Keratinocyte (primary cell): ENCODE data around the gene ADAMTS17. TPM values are rescaled to one million over a fixed set of nuclear protein-coding genes. Genes with fewer than 3 reads are reported as not detected.

Experiments used
- DNase-seq: peaks from one replicate; pipeline ENCODE4 v3.0.0-alpha.2; 2011; ENCODE audit warnings: low read depth, missing footprints, low spot score
- FAIRE-seq: peaks from 2 replicates; lab custom pipeline; 2011; peaks lifted over from hg19 to GRCh38; lab: Jason Lieb, UNC
- H2AFZ ChIP-seq: 2 replicates; pipeline ENCODE4 v1.6.0; 2012; ENCODE audit warnings: low read length, control low read depth, inconsistent platforms; ENCODE audit not compliant: control insufficient read depth
- H3K27ac ChIP-seq: 2 replicates; pipeline ENCODE4 v1.5.1; 2011; ENCODE audit warnings: low read length; ENCODE audit not compliant: control insufficient read depth, insufficient read depth
- H3K27me3 ChIP-seq: 3 replicates; pipeline ENCODE4 v1.6.0; 2011; ENCODE audit warnings: low read length; ENCODE audit not compliant: control insufficient read depth, insufficient read depth; ENCODE audit errors: extremely low read depth
- H3K36me3 ChIP-seq, 2 experiments: 2 replicates in 1 of 2; 3 replicates in 1 of 2; pipeline ENCODE4 v1.5.1; 2011; ENCODE audit warnings: low read length in 2 of 2, mild to moderate bottlenecking in 1 of 2; ENCODE audit not compliant: control insufficient read depth in 2 of 2, insufficient read depth in 2 of 2; ENCODE audit errors: extremely low read depth in 1 of 2
- H3K4me1 ChIP-seq: 3 replicates; pipeline ENCODE4 v1.5.1; 2011; ENCODE audit warnings: low read length; ENCODE audit not compliant: control insufficient read depth, insufficient read depth; ENCODE audit errors: extremely low read depth
- H3K4me2 ChIP-seq: 3 replicates; pipeline ENCODE4 v1.6.0; 2011; ENCODE audit warnings: low read depth, low read length; ENCODE audit not compliant: control insufficient read depth, insufficient read depth; ENCODE audit errors: extremely low read depth
- H3K4me3 ChIP-seq, 3 experiments: fragments of 200-600 bp in 1 of 3; sonication (generic) in 1 of 3; 2 replicates in 2 of 3; 3 replicates in 1 of 3; pipeline ENCODE4 v1.5.1; 2011 to 2016; ENCODE audit warnings: low read length in 3 of 3, mild to moderate bottlenecking in 3 of 3, control low read depth in 2 of 3, inconsistent platforms in 1 of 3, low read depth in 1 of 3, mixed read lengths in 1 of 3, mixed run types in 1 of 3, moderate library complexity in 1 of 3; ENCODE audit not compliant: control insufficient read depth in 2 of 3, insufficient read depth in 2 of 3; ENCODE audit errors: extremely low read depth in 1 of 3
- H3K79me2 ChIP-seq: 2 replicates; pipeline ENCODE4 v1.6.0; 2012; ENCODE audit warnings: low read length; ENCODE audit not compliant: control insufficient read depth, insufficient read depth
- H3K9ac ChIP-seq: 3 replicates; pipeline ENCODE4 v1.6.0; 2011; ENCODE audit warnings: low read length; ENCODE audit not compliant: control insufficient read depth, insufficient read depth; ENCODE audit errors: extremely low read depth
- H3K9me1 ChIP-seq: 3 replicates; pipeline ENCODE4 v1.6.0; 2011; ENCODE audit warnings: low read length; ENCODE audit not compliant: control insufficient read depth, insufficient read depth; ENCODE audit errors: extremely low read depth
- H3K9me3 ChIP-seq: 2 replicates; pipeline ENCODE4 v1.5.1; 2012; ENCODE audit warnings: low read depth, low read length; ENCODE audit not compliant: control insufficient read depth
- H4K20me1 ChIP-seq: 3 replicates; pipeline ENCODE4 v1.6.0; 2011; ENCODE audit warnings: low read length; ENCODE audit not compliant: control insufficient read depth, insufficient read depth; ENCODE audit errors: extremely low read depth
- CTCF ChIP-seq, 3 experiments: IDR thresholded peaks in 1 of 3; conservative IDR thresholded peaks in 1 of 3; optimal IDR thresholded peaks in 1 of 3; 2 replicates in 2 of 3; 3 replicates in 1 of 3; pipeline versions ENCODE3 to v1.5.1; 2011; ENCODE audit warnings: low read length in 3 of 3, mild to moderate bottlenecking in 3 of 3, moderate library complexity in 2 of 3, control low read depth in 1 of 3, inconsistent platforms in 1 of 3; ENCODE audit not compliant: insufficient read depth in 2 of 3; ENCODE audit errors: extremely low read depth in 1 of 3
- EZH2 ChIP-seq: IDR thresholded peaks from one replicate; pipeline ENCODE4 v1.6.1; 2012; ENCODE audit warnings: inconsistent platforms, mild to moderate bottlenecking, low read length, moderate library complexity
- dilution Hi-C: fragments of 300-500 bp; cut with MboI; formaldehyde crosslinking; loops from one replicate; pipeline ENCODE4 v1.7.0; 2020; ENCODE audit warnings: low sequenced_read_pairs; ENCODE audit not compliant: extremely low pct_ligation_motif_present
- polyA plus RNA-seq, 5 experiments: library from polyadenylated mRNA; depleted of rRNA in 3 of 5; stranded (reverse) in 3 of 5; stranded (forward) in 1 of 5; unstranded in 1 of 5; fragments of >200 nt; gene quantifications; 1 replicate in 1 of 5; 2 replicates in 3 of 5; 3 replicates in 1 of 5; pipeline versions ENCODE4 v1.2.1 to v1.2.3, GENCODE V29; 2011 to 2012; ENCODE audit warnings: missing spikeins in 2 of 5, low read depth in 1 of 5, low replicate concordance in 1 of 5

The ADAMTS17 gene
- polyA plus RNA-seq, 1 donor (not counting 4 experiments of a cell fraction or from before 2014, with no cell fraction given): 0.18 TPM

- Histone ChIP-seq H3K4me1 (no peaks in the 10 kb centered on the region), H3K9me3 (peaks cover 6% of the 10 kb centered on the region), H3K79me2 (no peaks in the 10 kb centered on the region), H3K9me1 (no peaks in the 10 kb centered on the region), H3K4me2 (no peak overlapping the region), H3K27me3 (peaks cover 38% of the 10 kb centered on the region), H4K20me1 (no peaks in the 10 kb centered on the region), H3K9ac (no peak overlapping the region), H3K36me3 (no peaks in the 10 kb centered on the region), H3K4me3 (no peak overlapping the region), H2AFZ (no peak overlapping the region), H3K27ac (no peak overlapping the region)
- TF ChIP-seq EZH2 (no peak), CTCF (optimal IDR thresholded peaks at IDR 0.05 in 1 of 3, IDR thresholded peaks at IDR 0.05 in 1 of 3, conservative IDR thresholded peaks at IDR 0.05 in 1 of 3; ENCODE audit: extremely low read depth in 1 of 3, insufficient read depth in 2 of 3, low read length in 3 of 3) (no peak)
- DNase-seq (no peak), FAIRE-seq (no peak)
- dilution Hi-C loops: no loop called here
These were observed 43.5 kb downstream of the ADAMTS17 start for GRCh38 chr15:100298257-100298656.

- DNase-seq: no peak
These were observed 44.0 kb downstream of the ADAMTS17 start for GRCh38 chr15:100297812-100298211.

More at GRCh38 chr15:100297812-100298211, 44.0 kb downstream of the ADAMTS17 start:
- peaks cover 38% of the 10 kb centered on the region for H3K27me3 ChIP-seq
- no peak overlapping the region for H3K4me2 ChIP-seq
- no peak for FAIRE-seq
- peaks cover 6% of the 10 kb centered on the region for H3K9me3 ChIP-seq
- dilution Hi-C loops: no loop called here
- H3K9ac ChIP-seq: no peak overlapping the region
- H2AFZ ChIP-seq: no peak overlapping the region
- H3K27ac ChIP-seq: no peak overlapping the region
- no peaks in the 10 kb centered on the region for H3K36me3 ChIP-seq
- no peaks in the 10 kb centered on the region for H4K20me1 ChIP-seq
- TF ChIP-seq CTCF (optimal IDR thresholded peaks at IDR 0.05 in 1 of 3, IDR thresholded peaks at IDR 0.05 in 1 of 3, conservative IDR thresholded peaks at IDR 0.05 in 1 of 3; ENCODE audit: extremely low read depth in 1 of 3, insufficient read depth in 2 of 3, low read length in 3 of 3): no peak
- TF ChIP-seq EZH2: no peak
- no peak overlapping the region for H3K4me3 ChIP-seq
- H3K79me2 ChIP-seq: no peaks in the 10 kb centered on the region
- H3K4me1 ChIP-seq: no peaks in the 10 kb centered on the region
- H3K9me1 ChIP-seq: no peaks in the 10 kb centered on the region
